ENCODE measurements around the gene STAC3. TPM values are rescaled to one million over a fixed set of nuclear protein-coding genes. Genes with fewer than 3 reads are reported as not detected.

STAC3 gene
- total and polyA plus RNA-seq, 10 of the 15 experiments (the other 5 are each of a cell fraction or from before 2014, with no cell fraction given), result 0.49 to 9.9 (median 3.8) TPM

- ChIA-PET CTCF (interaction anchor here (0.7 to 7.8 kb wide), 18 partner anchors 7 to 302 kb away, joined by 3 to 202 read pairs (median 4); partner anchors contain the start of genes INHBE and STAT6), RAD21 (ENCODE audit: unreplicated experiment) (interaction anchor here (0.8 to 3.1 kb wide), 18 partner anchors 10 to 592 kb away, joined by 3 to 36 read pairs (median 4); partner anchors contain the start of genes INHBE, NEMP1, NXPH4 and STAT6), SMC1A (ENCODE audit: uncharacterized antibody, unreplicated experiment) (interaction anchor here (0.9 to 2.5 kb wide), 12 partner anchors 10 to 318 kb away, joined by 3 to 36 read pairs (median 8); partner anchors contain the start of genes DCTN2 and STAT6), POLR2A (interaction anchor here (0.7 to 2.6 kb wide), 12 partner anchors 9 to 504 kb away, joined by 3 to 15 read pairs (median 4); partner anchors contain the start of genes DDIT3, GLI1, INHBE and NACA)
- 3% methylated on average over 9 of the region's 9 CpGs for WGBS (ENCODE audit: insufficient coverage, insufficient replicate concordance, low lambda C conversion rate, missing lambda C conversion rate)
- TSS peak; percentile 95 for BruUV-seq (replicated peaks)
- peak overlapping the region; percentile 79 for H3K4me3 ChIP-seq
- intact Hi-C loops (cut with micrococcal nuclease; ENCODE audit: unreplicated experiment) (no loop called here), in situ Hi-C loops (cut with MboI) (no loop called here)
- H2AFZ ChIP-seq (ENCODE audit: control insufficient read depth, low read depth, low read length), result peak overlapping the region; percentile 65
- H3K79me2 ChIP-seq (ENCODE audit: control insufficient read depth, insufficient read depth, low read length), result peaks cover 22% of the 10 kb centered on the region
- no peaks in the 10 kb centered on the region for H4K20me1 ChIP-seq (ENCODE audit: control insufficient read depth, insufficient read depth)
- peak; percentile 61 for FAIRE-seq
- no peaks in the 10 kb centered on the region for H3K9me3 ChIP-seq (replicated peaks; ENCODE audit: control insufficient read depth, insufficient read depth, low read length)
- H3K27me3 ChIP-seq (replicated peaks in 1 of 2; ENCODE audit: control insufficient read depth in 2 of 2, insufficient read depth in 2 of 2, low read length in 1 of 2), result peaks cover 4 to 5% of the 10 kb centered on the region in 2 experiments; a peak in 3 of 4 replicates
- peak overlapping the region; percentile 97 for H3K9ac ChIP-seq (ENCODE audit: control insufficient read depth, insufficient read depth, low read length)
- DNase-seq (ENCODE audit: low read depth, low spot score), result no peak
- H3K4me1 ChIP-seq (ENCODE audit: control insufficient read depth, insufficient read depth, low read length), result peaks cover 31% of the 10 kb centered on the region
- H3K4me2 ChIP-seq (ENCODE audit: control insufficient read depth, insufficient read depth), result peak overlapping the region; percentile 99
- TF ChIP-seq RUNX3 (IDR thresholded peaks at IDR 0.05; ENCODE audit: low read length) (peak; percentile 49), SREBF1 (IDR thresholded peaks at IDR 0.05; ENCODE audit: low read length) (0 out of 2 replicates have a peak, but pooled peaks have one; percentile 76), CTCF (IDR thresholded peaks at IDR 0.05 in 2 of 3, conservative IDR thresholded peaks at IDR 0.05 in 1 of 3; ENCODE audit: control insufficient read depth in 2 of 3, extremely low read depth in 1 of 3, insufficient read depth in 1 of 3, low read depth in 3 of 3, low read length in 3 of 3) (0 out of 6 replicates have a peak, but pooled peaks of 1 of the 3 experiments have one; percentile 2), BCL3 (IDR thresholded peaks at IDR 0.05; ENCODE audit: borderline replicate concordance, insufficient read depth, low read depth, low read length, poor library complexity, severe bottlenecking) (no peak), CBFB (IDR thresholded peaks at IDR 0.05; ENCODE audit: low read depth) (peak; percentile 29; the same call in 1 of the 2 replicates), GABPA (IDR thresholded peaks at IDR 0.05; ENCODE audit: low read depth) (no peak), SMAD1 (IDR thresholded peaks at IDR 0.05; ENCODE audit: low read depth, partially characterized antibody) (no peak)
- peaks cover 23 to 25% of the 10 kb centered on the region in 2 experiments for H3K36me3 ChIP-seq (ENCODE audit: control insufficient read depth in 2 of 2, insufficient read depth in 2 of 2, low read length in 1 of 2)
- H3K27ac ChIP-seq (ENCODE audit: control insufficient read depth, insufficient read depth), result peak overlapping the region; percentile 45
- ATAC-seq, result peak; percentile 20
Observed at GRCh38 chr12:57229046-57229633, 21.8 kb downstream of the STAC3 start.

All from GM12878 (cell line).